22Rv1 (cell line): ENCODE measurements around the gene OR1M1.
"Not testable (repeated sequence)": the region's sequence is repeated elsewhere in the genome, so short reads cannot be mapped to it uniquely, and the experiment has no call there.

ENCODE experiments used
- H3K27ac ChIP-seq: fragments of 450-650 bp; 2 replicates; pipeline ENCODE4 v1.5.1; 2017
- ZFX ChIP-seq: fragments of 450-650 bp; IDR thresholded peaks from 2 replicates; pipeline ENCODE4 v1.6.1; 2017; ENCODE audit warnings: antibody characterized with exemption, borderline replicate concordance
- TF ChIP-seq, protein P1 (sequence below): fragments of 450-650 bp; IDR thresholded peaks from 2 replicates; pipeline ENCODE4 v1.5.1; 2017; ENCODE audit warnings: mild to moderate bottlenecking

Gene OR1M1

GRCh38 chr19:9046694-9047093 lies 40.2 kb upstream of the OR1M1 start:
- no peak for TF ChIP-seq ZFX
- TF ChIP-seq, protein P1, sequence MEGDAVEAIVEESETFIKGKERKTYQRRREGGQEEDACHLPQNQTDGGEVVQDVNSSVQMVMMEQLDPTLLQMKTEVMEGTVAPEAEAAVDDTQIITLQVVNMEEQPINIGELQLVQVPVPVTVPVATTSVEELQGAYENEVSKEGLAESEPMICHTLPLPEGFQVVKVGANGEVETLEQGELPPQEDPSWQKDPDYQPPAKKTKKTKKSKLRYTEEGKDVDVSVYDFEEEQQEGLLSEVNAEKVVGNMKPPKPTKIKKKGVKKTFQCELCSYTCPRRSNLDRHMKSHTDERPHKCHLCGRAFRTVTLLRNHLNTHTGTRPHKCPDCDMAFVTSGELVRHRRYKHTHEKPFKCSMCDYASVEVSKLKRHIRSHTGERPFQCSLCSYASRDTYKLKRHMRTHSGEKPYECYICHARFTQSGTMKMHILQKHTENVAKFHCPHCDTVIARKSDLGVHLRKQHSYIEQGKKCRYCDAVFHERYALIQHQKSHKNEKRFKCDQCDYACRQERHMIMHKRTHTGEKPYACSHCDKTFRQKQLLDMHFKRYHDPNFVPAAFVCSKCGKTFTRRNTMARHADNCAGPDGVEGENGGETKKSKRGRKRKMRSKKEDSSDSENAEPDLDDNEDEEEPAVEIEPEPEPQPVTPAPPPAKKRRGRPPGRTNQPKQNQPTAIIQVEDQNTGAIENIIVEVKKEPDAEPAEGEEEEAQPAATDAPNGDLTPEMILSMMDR: no peak
- H3K27ac ChIP-seq: no peak overlapping the region

DNA sequence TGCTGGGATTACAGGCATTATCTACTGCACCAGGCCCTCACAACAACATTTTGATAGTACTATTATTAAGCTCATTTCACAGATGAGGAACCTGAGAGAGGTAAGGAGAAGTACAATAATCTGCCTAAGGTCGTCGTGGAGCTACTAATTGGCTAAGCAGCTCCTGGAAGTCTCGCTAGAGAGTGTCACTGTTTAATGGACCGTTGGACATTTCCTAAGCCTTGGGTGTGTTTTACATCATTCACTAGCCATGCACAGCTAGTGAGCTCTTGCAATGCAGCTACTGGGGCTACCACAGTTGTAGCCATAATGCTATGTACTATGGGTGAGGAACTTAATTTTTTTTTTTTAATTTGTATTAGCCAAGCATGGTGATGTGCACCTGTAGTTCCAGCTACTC lies 34.0 kb upstream of the OR1M1 start:
- no peak overlapping the region for H3K27ac ChIP-seq
- TF ChIP-seq, protein P1: no peak
- no peak for TF ChIP-seq ZFX

DNA sequence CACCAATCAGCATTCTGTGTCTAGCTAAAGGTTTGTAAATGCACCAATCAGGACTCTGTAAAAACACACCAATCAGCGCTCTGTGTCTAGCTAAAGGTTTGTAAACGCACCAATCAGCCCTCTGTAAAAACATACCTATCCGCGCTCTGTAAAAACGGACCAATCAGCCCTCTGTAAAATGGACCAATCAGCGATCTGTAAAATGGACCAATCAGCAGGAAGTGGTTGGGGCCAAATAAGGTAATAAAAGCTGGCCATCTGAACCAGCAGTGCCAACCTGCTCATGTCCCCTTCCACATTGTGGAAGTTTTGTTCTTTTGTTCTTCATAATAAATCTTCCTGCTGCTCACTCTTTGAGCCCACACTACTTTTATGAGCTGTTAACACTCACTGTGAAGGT lies 33.2 kb upstream of the OR1M1 start:
- H3K27ac ChIP-seq: not testable (repeated sequence)

DNA sequence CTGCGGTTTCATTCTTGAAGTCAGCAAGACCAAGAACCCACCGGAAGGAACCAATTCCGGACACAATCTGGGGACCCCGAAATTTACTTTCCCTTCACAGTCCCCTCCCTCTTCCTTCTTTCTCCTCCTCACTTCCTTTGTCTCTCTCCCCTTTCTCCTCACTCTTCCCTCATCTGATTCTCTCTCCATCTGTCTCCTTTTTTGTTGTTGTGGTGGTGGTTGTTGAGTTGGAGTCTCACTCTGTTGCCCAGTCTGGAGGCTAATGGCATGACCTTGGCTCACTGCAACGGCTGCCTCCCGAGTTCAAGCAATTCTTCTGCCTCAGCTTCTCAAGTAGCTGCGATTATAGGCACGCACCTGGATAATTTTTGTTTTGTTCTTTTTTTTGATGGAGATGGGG lies 32.7 kb upstream of the OR1M1 start:
- TF ChIP-seq, protein P1: no peak
- TF ChIP-seq ZFX: no peak
- H3K27ac ChIP-seq: no peak overlapping the region

- no peak overlapping the region for H3K27ac ChIP-seq
- TF ChIP-seq ZFX: no peak
- TF ChIP-seq, protein P1: no peak
Observed at GRCh38 chr19:9054765-9055164, 32.1 kb upstream of the OR1M1 start.

DNA sequence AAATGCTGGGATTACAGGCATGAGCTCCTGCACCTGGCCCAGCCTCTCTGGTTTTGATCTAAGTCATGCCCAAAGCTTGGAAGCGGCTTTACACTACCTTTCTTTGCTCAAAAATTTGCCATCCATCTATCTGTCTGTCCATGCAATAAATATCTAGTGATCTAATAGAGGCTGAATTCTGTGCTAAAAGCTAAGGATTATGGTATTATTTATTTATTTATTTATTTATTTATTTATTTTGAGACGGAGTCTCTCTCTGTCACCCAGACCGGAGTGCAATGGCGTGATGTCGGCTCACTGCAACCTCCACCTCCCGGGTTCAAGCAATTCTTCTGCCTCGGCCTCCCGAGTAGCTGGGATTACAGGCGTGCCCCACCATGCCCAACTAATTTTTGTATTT lies 30.7 kb upstream of the OR1M1 start:
- not testable (repeated sequence) for H3K27ac ChIP-seq

DNA sequence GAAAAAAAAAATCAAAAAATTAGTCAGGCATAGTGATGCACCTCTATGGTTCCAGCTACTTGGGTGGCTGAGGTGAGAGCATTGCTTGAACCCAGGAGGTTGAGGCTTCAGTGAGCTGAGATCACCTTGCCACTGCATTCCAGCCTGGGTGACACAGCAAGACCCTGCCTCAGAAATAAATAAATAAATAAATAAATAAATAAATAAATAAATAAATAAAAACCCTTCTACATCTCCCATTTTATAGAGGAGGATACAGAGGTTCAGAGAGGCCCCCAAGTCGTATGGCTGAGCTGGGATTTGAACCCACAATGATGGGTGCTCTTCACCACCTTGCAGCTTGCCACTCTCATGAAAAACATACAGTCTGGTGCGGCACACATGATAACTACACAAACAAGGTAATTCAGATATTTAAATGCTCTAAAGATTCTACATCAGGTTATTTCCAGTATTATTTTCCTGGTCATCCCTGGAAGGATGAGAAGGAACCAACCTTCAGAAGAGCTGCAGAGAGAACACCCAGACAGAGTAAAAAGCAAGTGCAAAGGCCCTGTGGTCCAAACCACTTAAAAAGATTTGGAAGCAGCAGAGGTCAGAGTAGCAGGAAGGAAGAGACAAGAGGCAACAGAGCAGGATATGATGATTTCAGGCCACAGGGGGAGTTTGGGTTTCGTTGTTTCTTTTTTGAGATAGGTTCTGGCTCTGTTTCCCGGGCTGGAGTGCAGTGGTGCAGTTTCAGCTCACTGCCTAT lies 29.2 kb upstream of the OR1M1 start:
- TF ChIP-seq ZFX: no peak
- TF ChIP-seq, protein P1: no peak
- H3K27ac ChIP-seq: no peak overlapping the region

- no peak overlapping the region for H3K27ac ChIP-seq
- TF ChIP-seq ZFX: no peak
- TF ChIP-seq, protein P1: no peak
Observed at GRCh38 chr19:9058905-9059667, 27.8 kb upstream of the OR1M1 start.
